H1 (cell line): ENCODE data around the gene CABCOCO1. TPM values are rescaled to one million over a fixed set of nuclear protein-coding genes. Genes with fewer than 3 reads are reported as not detected.
"Not testable (repeated sequence)": the region's sequence is repeated elsewhere in the genome, so short reads cannot be mapped to it uniquely, and the experiment has no call there.

Source experiments
- CTCF ChIA-PET: fragments of 300-600 bp; sonication (Branson Sonifier 250); formaldehyde crosslinking; loops from one replicate; lab custom pipeline; 2021; ENCODE audit not compliant: partially characterized antibody; lab: Charles Lee
- POLR2A ChIA-PET: fragments of 300-600 bp; sonication (Branson Sonifier 250); formaldehyde crosslinking; loops from one replicate; lab custom pipeline; 2021; ENCODE audit warnings: inconsistent platforms; ENCODE audit not compliant: partially characterized antibody; lab: Charles Lee
- DNase-seq, 2 experiments: peaks; one replicate each; pipeline versions ENCODE4 v3.0.0 to v3.0.0-alpha.2; 2010 to 2022; ENCODE audit warnings: low spot score in 2 of 2, low read depth in 1 of 2, mixed read lengths in 1 of 2
- FAIRE-seq: peaks from 2 replicates; lab custom pipeline; 2011; peaks lifted over from hg19 to GRCh38; lab: Jason Lieb, UNC
- H2AFZ ChIP-seq: 2 replicates; pipeline ENCODE4 v1.8.1; 2012; ENCODE audit warnings: low read length, inconsistent platforms
- H2AK5ac ChIP-seq: 2 replicates; pipeline ENCODE4 v1.6.1; 2013; ENCODE audit warnings: low read depth, low read length
- H2BK120ac ChIP-seq: replicated peaks from 2 replicates; pipeline ENCODE3; 2013; ENCODE audit warnings: low read depth, low read length, inconsistent platforms
- H2BK12ac ChIP-seq: 2 replicates; pipeline ENCODE4 v1.6.1; 2013; ENCODE audit warnings: low read depth, low read length
- H2BK15ac ChIP-seq: 2 replicates; pipeline ENCODE4 v1.6.1; 2013; ENCODE audit warnings: low read length
- H2BK20ac ChIP-seq: 2 replicates; pipeline ENCODE4 v1.6.1; 2013; ENCODE audit warnings: low read length
- H2BK5ac ChIP-seq: 2 replicates; pipeline ENCODE4 v1.6.1; 2013; ENCODE audit warnings: low read depth, low read length
- H3K14ac ChIP-seq: 2 replicates; pipeline ENCODE4 v1.6.1; 2013; ENCODE audit warnings: inconsistent platforms; ENCODE audit not compliant: insufficient read length
- H3K18ac ChIP-seq: 2 replicates; pipeline ENCODE4 v1.6.1; 2013; ENCODE audit warnings: low read length; ENCODE audit errors: extremely low read depth
- H3K23ac ChIP-seq: 2 replicates; pipeline ENCODE4 v1.6.1; 2013; ENCODE audit warnings: inconsistent platforms; ENCODE audit not compliant: insufficient read length
- H3K23me2 ChIP-seq: 2 replicates; pipeline ENCODE4 v1.6.1; 2013; ENCODE audit warnings: low read depth, low read length
- H3K27ac ChIP-seq: 2 replicates; pipeline ENCODE4 v1.6.1; 2011; ENCODE audit warnings: low read depth, low read length, inconsistent platforms
- H3K27me3 ChIP-seq, 4 experiments: replicated peaks in 1 of 4; 1 replicate in 1 of 4; 2 replicates in 3 of 4; pipeline versions ENCODE4 v1.6.1 to v1.8.1; 2011 to 2013; ENCODE audit warnings: low read length in 3 of 4, mild to moderate bottlenecking in 3 of 4, inconsistent platforms in 2 of 4, mixed read lengths in 2 of 4, moderate library complexity in 1 of 4; ENCODE audit not compliant: control insufficient read depth in 3 of 4, insufficient read depth in 3 of 4; ENCODE audit errors: extremely low read depth in 1 of 4
- H3K36me3 ChIP-seq, 4 experiments: 2 replicates each; pipeline versions ENCODE4 v1.6.1 to v1.8.1; 2011 to 2013; ENCODE audit warnings: mild to moderate bottlenecking in 4 of 4, low read length in 3 of 4, moderate library complexity in 2 of 4, control low read depth in 1 of 4, inconsistent platforms in 1 of 4; ENCODE audit not compliant: insufficient read depth in 4 of 4, control insufficient read depth in 2 of 4
- H3K4ac ChIP-seq: replicated peaks from 2 replicates; pipeline ENCODE3; 2013; ENCODE audit warnings: low read length, low read depth, mixed read lengths, inconsistent platforms; ENCODE audit not compliant: insufficient read length
- H3K4me1 ChIP-seq, 4 experiments: replicated peaks in 1 of 4; 1 replicate in 1 of 4; 2 replicates in 3 of 4; pipeline versions ENCODE4 v1.6.1 to v1.8.1; 2011 to 2013; ENCODE audit warnings: low read length in 3 of 4, inconsistent platforms in 2 of 4, mixed read lengths in 1 of 4; ENCODE audit not compliant: insufficient read depth in 4 of 4, control insufficient read depth in 3 of 4
- H3K4me2 ChIP-seq, 2 experiments: 2 replicates each; pipeline versions ENCODE4 v1.6.1 to v1.8.1; 2011 to 2013; ENCODE audit warnings: low read depth in 2 of 2, low read length in 2 of 2, control low read depth in 1 of 2, inconsistent platforms in 1 of 2, mild to moderate bottlenecking in 1 of 2; ENCODE audit not compliant: insufficient read depth in 1 of 2
- H3K4me3 ChIP-seq, 4 experiments: fragments of 200-600, 300-600 bp in 1 of 4; sonication (generic), shearing (Covaris generic), sonication (Bioruptor Twin) in 1 of 4; 2 replicates each; pipeline versions ENCODE4 v1.5.1 to v1.8.1; 2011 to 2016; ENCODE audit warnings: low read length in 4 of 4, low read depth in 3 of 4, control low read depth in 2 of 4, inconsistent platforms in 2 of 4, mild to moderate bottlenecking in 2 of 4, mixed read lengths in 1 of 4, moderate library complexity in 1 of 4; ENCODE audit not compliant: insufficient read depth in 2 of 4; ENCODE audit errors: extremely low read depth in 1 of 4
- H3K56ac ChIP-seq: replicated peaks from 2 replicates; pipeline ENCODE3; 2013; ENCODE audit warnings: low read depth, mild to moderate bottlenecking, mixed read lengths, low read length, inconsistent platforms; ENCODE audit not compliant: insufficient read length
- H3K79me1 ChIP-seq: 2 replicates; pipeline ENCODE4 v1.6.1; 2013; ENCODE audit warnings: low read depth, low read length, control low read depth
- H3K79me2 ChIP-seq, 2 experiments: 2 replicates each; pipeline versions ENCODE4 v1.6.1 to v1.8.1; 2012 to 2013; ENCODE audit warnings: low read length in 2 of 2, mild to moderate bottlenecking in 2 of 2, inconsistent platforms in 1 of 2; ENCODE audit not compliant: insufficient read depth in 2 of 2, control insufficient read depth in 1 of 2
- H3K9ac ChIP-seq, 4 experiments: replicated peaks in 1 of 4; 1 replicate in 1 of 4; 2 replicates in 3 of 4; pipeline versions ENCODE4 v1.6.1 to v1.8.1; 2011 to 2013; ENCODE audit warnings: low read depth in 3 of 4, low read length in 3 of 4, control low read depth in 2 of 4, mild to moderate bottlenecking in 2 of 4, moderate library complexity in 2 of 4, inconsistent platforms in 1 of 4; ENCODE audit errors: extremely low read depth in 1 of 4
- H3K9me3 ChIP-seq, 2 experiments: 2 replicates each; pipeline versions ENCODE4 v1.6.1 to v1.8.1; 2012 to 2013; ENCODE audit warnings: mild to moderate bottlenecking in 2 of 2, moderate library complexity in 2 of 2, control low read depth in 1 of 2, inconsistent platforms in 1 of 2, low read depth in 1 of 2, low read length in 1 of 2, mixed read lengths in 1 of 2; ENCODE audit not compliant: insufficient read depth in 2 of 2
- H4K20me1 ChIP-seq, 2 experiments: replicated peaks in 1 of 2; 2 replicates each; pipeline versions ENCODE3 to v1.8.1; 2011 to 2013; ENCODE audit warnings: inconsistent platforms in 2 of 2, low read length in 2 of 2, mild to moderate bottlenecking in 1 of 2; ENCODE audit not compliant: insufficient read depth in 2 of 2, control insufficient read depth in 1 of 2
- H4K5ac ChIP-seq: 2 replicates; pipeline ENCODE4 v1.6.1; 2013; ENCODE audit warnings: low read length, low read depth, mixed read lengths, inconsistent platforms; ENCODE audit not compliant: insufficient read length
- H4K8ac ChIP-seq: 2 replicates; pipeline ENCODE4 v1.8.0; 2013; ENCODE audit warnings: mild to moderate bottlenecking, moderate library complexity, low read length, inconsistent platforms; ENCODE audit not compliant: insufficient read depth; ENCODE audit errors: extremely low read depth
- H4K91ac ChIP-seq: replicated peaks from 2 replicates; pipeline ENCODE3; 2013; ENCODE audit warnings: low read length, mixed read lengths, inconsistent platforms; ENCODE audit not compliant: insufficient read length
- WGBS, 2 experiments: shearing (Covaris generic) in 1 of 2; methylation state at CpG; one replicate each; pipeline versions ENCODE4 v1.1.6 to v1.1.7; 2013 to 2015; ENCODE audit warnings: low lambda C conversion rate in 2 of 2, mixed read lengths in 2 of 2, inconsistent platforms in 1 of 2, low coverage in 1 of 2, missing lambda C conversion rate in 1 of 2; ENCODE audit not compliant: insufficient replicate concordance in 2 of 2, insufficient coverage in 1 of 2, insufficient read length in 1 of 2; ENCODE audit errors: extremely low coverage in 1 of 2, missing lambda C conversion rate in 1 of 2; 5-methylcytosine and 5-hydroxymethylcytosine counted together
- polyA plus RNA-seq, 7 experiments: library from polyadenylated mRNA; depleted of rRNA in 3 of 7; stranded (reverse) in 5 of 7; unstranded in 2 of 7; fragments of >200 nt in 5 of 7; fragments of 200-250 nt in 2 of 7; gene quantifications; 1 replicate in 5 of 7; 2 replicates in 1 of 7; 4 replicates in 1 of 7; pipeline versions ENCODE4 v1.2.1 to v1.2.3, GENCODE V29; 2011 to 2013; ENCODE audit warnings: missing spikeins in 2 of 7, mixed read lengths in 2 of 7
- total RNA-seq: library from RNA; stranded (reverse); fragmentation: NEBNext Ultra II Directional; extraction: Animal tissue kit (Norgen Biotek cat#: 25700); gene quantifications from 2 replicates; pipeline ENCODE4 v1.2.1, GENCODE V29; 2021

Gene CABCOCO1
- total and polyA plus RNA-seq, 2 of the 8 experiments (the other 6 are each of a cell fraction or from before 2014, with no cell fraction given) = not detected

GRCh38 chr10:61737455-61737854, 74.7 kb downstream of the CABCOCO1 start:
- H2BK20ac ChIP-seq, H3K14ac ChIP-seq, H3K36me3 ChIP-seq, H2BK12ac ChIP-seq, H3K18ac ChIP-seq, H3K79me1 ChIP-seq, H4K91ac ChIP-seq, H4K20me1 ChIP-seq, H3K9me3 ChIP-seq, H2BK5ac ChIP-seq, H2AK5ac ChIP-seq, H2BK15ac ChIP-seq, FAIRE-seq, DNase-seq, H3K4ac ChIP-seq, H3K23ac ChIP-seq, H3K4me1 ChIP-seq, H3K27me3 ChIP-seq, H3K27ac ChIP-seq, H3K23me2 ChIP-seq, H3K79me2 ChIP-seq, H4K5ac ChIP-seq, H3K4me3 ChIP-seq, H3K9ac ChIP-seq, H3K4me2 ChIP-seq, H3K56ac ChIP-seq, H2AFZ ChIP-seq, POLR2A ChIA-PET, H4K8ac ChIP-seq, H2BK120ac ChIP-seq: not testable (repeated sequence)
- CTCF ChIA-PET = interaction anchor here (0.6 to 9.2 kb wide), 3 partner anchors 9 to 101 kb away, joined by 3 to 49 read pairs (median 4); no protein-coding TSS in a partner anchor
- WGBS, 2 experiments = 95% methylated on average over 6 of the region's 6 CpGs; no CpG with 5 or more reads in 1 of the 2 experiments
